Measurements from ENCODE around the gene EPC2.

EPC2 gene

GRCh38 chr2:148643998-148644882, at the start of gene EPC2 (continued):
- TF ChIP-seq ZNF350 (tag by site-specific recombination; IDR thresholded peaks at IDR 0.05) (no peak), ZFHX2 (tag by site-specific recombination; conservative IDR thresholded peaks at IDR 0.05) (peak; percentile 88), ZSCAN30 (tag by site-specific recombination; IDR thresholded peaks at IDR 0.05) (peak; percentile 10; the same call in 1 of the 2 replicates), ZNF184 (tag by site-specific recombination; IDR thresholded peaks at IDR 0.05) (0 out of 2 replicates have a peak, but pooled peaks have one; percentile 21), ZNF394 (tag by site-specific recombination; IDR thresholded peaks at IDR 0.05; ENCODE audit: borderline replicate concordance) (no peak)
- TF ChIP-seq, protein P1, sequence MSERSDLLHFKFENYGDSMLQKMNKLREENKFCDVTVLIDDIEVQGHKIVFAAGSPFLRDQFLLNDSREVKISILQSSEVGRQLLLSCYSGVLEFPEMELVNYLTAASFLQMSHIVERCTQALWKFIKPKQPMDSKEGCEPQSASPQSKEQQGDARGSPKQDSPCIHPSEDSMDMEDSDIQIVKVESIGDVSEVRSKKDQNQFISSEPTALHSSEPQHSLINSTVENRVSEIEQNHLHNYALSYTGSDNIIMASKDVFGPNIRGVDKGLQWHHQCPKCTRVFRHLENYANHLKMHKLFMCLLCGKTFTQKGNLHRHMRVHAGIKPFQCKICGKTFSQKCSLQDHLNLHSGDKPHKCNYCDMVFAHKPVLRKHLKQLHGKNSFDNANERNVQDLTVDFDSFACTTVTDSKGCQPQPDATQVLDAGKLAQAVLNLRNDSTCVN (tag by site-specific recombination; optimal IDR thresholded peaks at IDR 0.05): peak; percentile 99

DNA sequence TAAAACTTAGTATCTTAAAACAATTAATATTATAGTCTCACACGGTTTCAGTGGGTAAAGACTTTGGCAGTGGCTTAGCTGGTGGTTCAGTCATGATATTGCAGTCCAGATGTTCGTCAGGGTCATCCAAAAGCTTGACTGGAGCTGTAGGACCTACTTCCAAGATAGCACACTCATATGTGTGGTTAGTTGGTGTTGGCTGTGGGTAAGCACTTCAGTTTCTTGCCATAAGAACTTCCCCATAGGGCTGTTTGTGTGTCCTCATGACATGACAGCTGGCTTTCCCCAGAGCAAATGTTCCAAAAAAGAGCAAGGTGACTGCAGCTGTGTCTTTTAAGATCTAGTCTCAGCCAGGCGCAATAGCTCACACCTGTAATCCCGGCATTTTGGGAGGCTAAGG, 48.5 kb upstream of the EPC2 start:
- no peak overlapping the region for H3K4me3 ChIP-seq (ENCODE audit: low read depth, low read length)
- no peaks in the 10 kb centered on the region for H3K36me3 ChIP-seq (ENCODE audit: control insufficient read depth in 2 of 2, insufficient read depth in 1 of 2, low read length in 2 of 2)
- no peaks in the 10 kb centered on the region for H3K4me1 ChIP-seq (ENCODE audit: control insufficient read depth, insufficient read depth, low read length)
- no peaks in the 10 kb centered on the region for H3K9me3 ChIP-seq (ENCODE audit: control insufficient read depth, insufficient read depth, low read depth, low read length)
- TF ChIP-seq ZNF2 (tag by site-specific recombination; IDR thresholded peaks at IDR 0.05): no peak
- TF ChIP-seq ZFP3 (tag by site-specific recombination; IDR thresholded peaks at IDR 0.05; ENCODE audit: low read depth): no peak
- no peak for TF ChIP-seq HOXC10 (CRISPR knock-in tag; IDR thresholded peaks at IDR 0.05)
- ChIA-PET POLR2A (no interaction called here), CTCF (interaction anchor here (0.6 kb wide), 1 partner anchor 1862 kb away, joined by 4 read pairs; no protein-coding TSS in a partner anchor)
- H3K27ac ChIP-seq (ENCODE audit: extremely low read depth, low read depth, low read length): no peak overlapping the region

GRCh38 chr2:148599109-148599991, 45.2 kb upstream of the EPC2 start:
- Histone ChIP-seq H3K9me3 (ENCODE audit: control insufficient read depth, insufficient read depth, low read depth, low read length) (no peaks in the 10 kb centered on the region), H3K36me3 (ENCODE audit: control insufficient read depth in 2 of 2, insufficient read depth in 1 of 2, low read length in 2 of 2) (no peaks in the 10 kb centered on the region), H3K4me3 (ENCODE audit: low read depth, low read length) (no peak overlapping the region), H3K4me1 (ENCODE audit: control insufficient read depth, insufficient read depth, low read length) (no peaks in the 10 kb centered on the region), H3K27ac (ENCODE audit: extremely low read depth, low read depth, low read length) (no peak overlapping the region)
- ChIA-PET CTCF (no interaction called here), POLR2A (no interaction called here)
- TF ChIP-seq ZNF707 (tag by site-specific recombination; IDR thresholded peaks at IDR 0.05): no peak
- no peak for TF ChIP-seq HOXD13 (CRISPR knock-in tag; IDR thresholded peaks at IDR 0.05; ENCODE audit: borderline replicate concordance)
- TF ChIP-seq, protein P2, sequence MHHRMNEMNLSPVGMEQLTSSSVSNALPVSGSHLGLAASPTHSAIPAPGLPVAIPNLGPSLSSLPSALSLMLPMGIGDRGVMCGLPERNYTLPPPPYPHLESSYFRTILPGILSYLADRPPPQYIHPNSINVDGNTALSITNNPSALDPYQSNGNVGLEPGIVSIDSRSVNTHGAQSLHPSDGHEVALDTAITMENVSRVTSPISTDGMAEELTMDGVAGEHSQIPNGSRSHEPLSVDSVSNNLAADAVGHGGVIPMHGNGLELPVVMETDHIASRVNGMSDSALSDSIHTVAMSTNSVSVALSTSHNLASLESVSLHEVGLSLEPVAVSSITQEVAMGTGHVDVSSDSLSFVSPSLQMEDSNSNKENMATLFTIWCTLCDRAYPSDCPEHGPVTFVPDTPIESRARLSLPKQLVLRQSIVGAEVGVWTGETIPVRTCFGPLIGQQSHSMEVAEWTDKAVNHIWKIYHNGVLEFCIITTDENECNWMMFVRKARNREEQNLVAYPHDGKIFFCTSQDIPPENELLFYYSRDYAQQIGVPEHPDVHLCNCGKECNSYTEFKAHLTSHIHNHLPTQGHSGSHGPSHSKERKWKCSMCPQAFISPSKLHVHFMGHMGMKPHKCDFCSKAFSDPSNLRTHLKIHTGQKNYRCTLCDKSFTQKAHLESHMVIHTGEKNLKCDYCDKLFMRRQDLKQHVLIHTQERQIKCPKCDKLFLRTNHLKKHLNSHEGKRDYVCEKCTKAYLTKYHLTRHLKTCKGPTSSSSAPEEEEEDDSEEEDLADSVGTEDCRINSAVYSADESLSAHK (tag by site-specific recombination; IDR thresholded peaks at IDR 0.05): no peak
- no peak for TF ChIP-seq BCL11A (tag by site-specific recombination; IDR thresholded peaks at IDR 0.05; ENCODE audit: low read depth)
- no peak for TF ChIP-seq ZNF292 (tag by site-specific recombination; IDR thresholded peaks at IDR 0.05; ENCODE audit: borderline replicate concordance, low read depth)
- no peak for TF ChIP-seq ZNF585B (tag by site-specific recombination; IDR thresholded peaks at IDR 0.05)
- no peak for TF ChIP-seq ZNF133 (tag by site-specific recombination; IDR thresholded peaks at IDR 0.05)
- TF ChIP-seq KLF16 (tag by site-specific recombination; IDR thresholded peaks at IDR 0.05): no peak
- no peak for TF ChIP-seq ZNF830 (tag by site-specific recombination; IDR thresholded peaks at IDR 0.05; ENCODE audit: low read depth)
- TF ChIP-seq ZNF138 (tag by site-specific recombination; IDR thresholded peaks at IDR 0.05; ENCODE audit: borderline replicate concordance): no peak
- no peak for TF ChIP-seq KLF1 (tag by site-specific recombination; IDR thresholded peaks at IDR 0.05)
- no peak for TF ChIP-seq ZNF426 (tag by site-specific recombination; IDR thresholded peaks at IDR 0.05)
- TF ChIP-seq ZNF792 (tag by site-specific recombination; IDR thresholded peaks at IDR 0.05): no peak
- TF ChIP-seq ZNF350 (tag by site-specific recombination; IDR thresholded peaks at IDR 0.05): no peak
- TF ChIP-seq, protein P3, sequence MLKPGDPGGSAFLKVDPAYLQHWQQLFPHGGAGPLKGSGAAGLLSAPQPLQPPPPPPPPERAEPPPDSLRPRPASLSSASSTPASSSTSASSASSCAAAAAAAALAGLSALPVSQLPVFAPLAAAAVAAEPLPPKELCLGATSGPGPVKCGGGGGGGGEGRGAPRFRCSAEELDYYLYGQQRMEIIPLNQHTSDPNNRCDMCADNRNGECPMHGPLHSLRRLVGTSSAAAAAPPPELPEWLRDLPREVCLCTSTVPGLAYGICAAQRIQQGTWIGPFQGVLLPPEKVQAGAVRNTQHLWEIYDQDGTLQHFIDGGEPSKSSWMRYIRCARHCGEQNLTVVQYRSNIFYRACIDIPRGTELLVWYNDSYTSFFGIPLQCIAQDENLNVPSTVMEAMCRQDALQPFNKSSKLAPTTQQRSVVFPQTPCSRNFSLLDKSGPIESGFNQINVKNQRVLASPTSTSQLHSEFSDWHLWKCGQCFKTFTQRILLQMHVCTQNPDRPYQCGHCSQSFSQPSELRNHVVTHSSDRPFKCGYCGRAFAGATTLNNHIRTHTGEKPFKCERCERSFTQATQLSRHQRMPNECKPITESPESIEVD (tag by site-specific recombination; IDR thresholded peaks at IDR 0.05): no peak
- no peak for TF ChIP-seq ZNF529 (tag by site-specific recombination; IDR thresholded peaks at IDR 0.05; ENCODE audit: insufficient replicate concordance)
- TF ChIP-seq ZNF202 (tag by site-specific recombination; IDR thresholded peaks at IDR 0.05; ENCODE audit: borderline replicate concordance): no peak
- TF ChIP-seq ZNF2 (tag by site-specific recombination; IDR thresholded peaks at IDR 0.05): no peak
- TF ChIP-seq ZNF610 (tag by site-specific recombination; IDR thresholded peaks at IDR 0.05; ENCODE audit: borderline replicate concordance): no peak

Measured in HEK293 (cell line).